HG03196 (cell line): ENCODE measurements around the gene RASA3.
"Not testable (repeated sequence)": the region's sequence is repeated elsewhere in the genome, so short reads cannot be mapped to it uniquely, and the experiment has no call there.

Experiments
- ATAC-seq: cut with Tn5 transposase; IDR thresholded peaks from one replicate; pipeline ENCODE4 v1.9.1; 2021; ENCODE audit not compliant: unreplicated experiment

Gene RASA3

GRCh38 chr13:114143806-114144605 is 11.6 kb upstream of the RASA3 start:
- ATAC-seq: no peak

GRCh38 chr13:114142640-114143490 is 10.4 kb upstream of the RASA3 start:
- ATAC-seq: no peak

- no peak for ATAC-seq
These were observed 9.7 kb upstream of the RASA3 start for GRCh38 chr13:114142137-114142550.

GRCh38 chr13:114141261-114141996 is 9.0 kb upstream of the RASA3 start:
- ATAC-seq: no peak

GRCh38 chr13:114140906-114141250 is 8.5 kb upstream of the RASA3 start:
- ATAC-seq: no peak

GRCh38 chr13:114140131-114140905 is 7.9 kb upstream of the RASA3 start:
- ATAC-seq: no peak

- no peak for ATAC-seq
These were observed 4.2 kb upstream of the RASA3 start for GRCh38 chr13:114136576-114136975.

- ATAC-seq: no peak
These were observed 3.3 kb upstream of the RASA3 start for GRCh38 chr13:114135731-114136171.

- no peak for ATAC-seq
These were observed 2.7 kb upstream of the RASA3 start for GRCh38 chr13:114134944-114135610.

GRCh38 chr13:114134111-114134943 is 1.9 kb upstream of the RASA3 start:
- ATAC-seq: no peak

GRCh38 chr13:114133552-114133951 is 1.1 kb upstream of the RASA3 start:
- not testable (repeated sequence) for ATAC-seq

GRCh38 chr13:114133126-114133525 is 703 bp upstream of the RASA3 start:
- ATAC-seq: not testable (repeated sequence)

GRCh38 chr13:114131583-114132418 is 622 bp downstream of the RASA3 start:
- no peak for ATAC-seq

- ATAC-seq: no peak
These were observed 1.4 kb downstream of the RASA3 start for GRCh38 chr13:114130837-114131582.

- ATAC-seq: no peak
These were observed 2.1 kb downstream of the RASA3 start for GRCh38 chr13:114130131-114130836.

- no peak for ATAC-seq
These were observed 2.8 kb downstream of the RASA3 start for GRCh38 chr13:114129649-114130062.
